Testis (tissue), 3 donors: ENCODE data around the gene MSH5. TPM values are rescaled to one million over a fixed set of nuclear protein-coding genes. Genes with fewer than 3 reads are reported as not detected.

Experiments
- DNase-seq: peaks from one replicate; pipeline ENCODE4 v3.0.0-alpha.2; 2019
- H3K27ac ChIP-seq, 2 donors: fragments of 200-600 bp; sonication (generic); one replicate each; pipeline ENCODE4 v1.5.1; 2019
- H3K27me3 ChIP-seq: fragments of 200-600 bp; sonication (generic); one replicate; pipeline ENCODE4 v1.5.1; 2019
- H3K36me3 ChIP-seq: fragments of 200-600 bp; sonication (generic); one replicate; pipeline ENCODE4 v1.5.1; 2017; ENCODE audit warnings: low read depth; ENCODE audit errors: missing control alignments
- H3K4me1 ChIP-seq: fragments of 200-600 bp; sonication (generic); one replicate; pipeline ENCODE4 v1.5.1; 2019
- H3K4me3 ChIP-seq, 2 donors: fragments of 200-600 bp; sonication (generic); one replicate each; pipeline ENCODE4 v1.5.1; 2017 to 2019
- H3K9me3 ChIP-seq: fragments of 200-600 bp; sonication (generic); one replicate; pipeline ENCODE4 v1.5.1; 2017
- POLR2A ChIP-seq: fragments of 450-650 bp; IDR thresholded peaks from one replicate; pipeline ENCODE4 v1.6.1; 2017; ENCODE audit warnings: antibody characterized with exemption, mild to moderate bottlenecking, moderate library complexity
- WGBS, 2 donors: methylation state at CpG; one replicate each; pipeline ENCODE4 v1.1.5; 2018; 5-methylcytosine and 5-hydroxymethylcytosine counted together
- intact Hi-C: fragments of 100-400 bp; cut with DNase I; formaldehyde crosslinking; loops from one replicate; pipeline ENCODE4 v1.15.1; 2023; ENCODE audit warnings: low total_unique reads
- polyA plus RNA-seq: library from polyadenylated mRNA; stranded (reverse); fragments of 350-450 nt; fragmentation: Illumina TruSeq; extraction: RNeasy Lipid Tissue Mini Kit (QIAGEN cat#74804); gene quantifications from one replicate; pipeline ENCODE4 v1.2.3, GENCODE V29; 2014; ENCODE audit warnings: low read depth, low replicate concordance; ENCODE audit not compliant: insufficient read depth
- total RNA-seq, 2 donors: library from RNA; depleted of rRNA; stranded (reverse); fragments of >200 nt; gene quantifications; one replicate each; pipeline ENCODE4 v1.2.3, GENCODE V29; 2016
- TF ChIP-seq, protein P1 (sequence below), 3 experiments: fragments of 450-650 bp in 2 of 3; fragments of 200-600 bp in 1 of 3; sonication (generic) in 1 of 3; IDR thresholded peaks; one replicate each; pipeline ENCODE4 v1.5.1; 2016 to 2019; ENCODE audit warnings: antibody characterized with exemption in 3 of 3, mild to moderate bottlenecking in 2 of 3, moderate library complexity in 1 of 3

The MSH5 gene
- total and polyA plus RNA-seq, 3 donors from 2014 or later = 36.2 to 135 (median 77.6) TPM

- intact Hi-C loops = no loop called here
- TF ChIP-seq, protein P1, sequence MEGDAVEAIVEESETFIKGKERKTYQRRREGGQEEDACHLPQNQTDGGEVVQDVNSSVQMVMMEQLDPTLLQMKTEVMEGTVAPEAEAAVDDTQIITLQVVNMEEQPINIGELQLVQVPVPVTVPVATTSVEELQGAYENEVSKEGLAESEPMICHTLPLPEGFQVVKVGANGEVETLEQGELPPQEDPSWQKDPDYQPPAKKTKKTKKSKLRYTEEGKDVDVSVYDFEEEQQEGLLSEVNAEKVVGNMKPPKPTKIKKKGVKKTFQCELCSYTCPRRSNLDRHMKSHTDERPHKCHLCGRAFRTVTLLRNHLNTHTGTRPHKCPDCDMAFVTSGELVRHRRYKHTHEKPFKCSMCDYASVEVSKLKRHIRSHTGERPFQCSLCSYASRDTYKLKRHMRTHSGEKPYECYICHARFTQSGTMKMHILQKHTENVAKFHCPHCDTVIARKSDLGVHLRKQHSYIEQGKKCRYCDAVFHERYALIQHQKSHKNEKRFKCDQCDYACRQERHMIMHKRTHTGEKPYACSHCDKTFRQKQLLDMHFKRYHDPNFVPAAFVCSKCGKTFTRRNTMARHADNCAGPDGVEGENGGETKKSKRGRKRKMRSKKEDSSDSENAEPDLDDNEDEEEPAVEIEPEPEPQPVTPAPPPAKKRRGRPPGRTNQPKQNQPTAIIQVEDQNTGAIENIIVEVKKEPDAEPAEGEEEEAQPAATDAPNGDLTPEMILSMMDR (IDR thresholded peaks at IDR 0.05) = no peak
- TF ChIP-seq POLR2A = no peak
- Histone ChIP-seq H3K9me3 (no peaks in the 10 kb centered on the region), H3K27ac (no peak overlapping the region), H3K36me3 (no peaks in the 10 kb centered on the region), H3K4me1 (peaks cover 12% of the 10 kb centered on the region), H3K27me3 (no peaks in the 10 kb centered on the region), H3K4me3 (no peak overlapping the region)
- 87 to 94% methylated on average over 13 to 42 of the region's 43 CpGs for WGBS, 2 donors
- no peak for DNase-seq
Observed at GRCh38 chr6:31778999-31779885, 39.4 kb downstream of the MSH5 start.

- 91 to 94% methylated on average over 6 to 10 of the region's 10 CpGs for WGBS, 2 donors
- Histone ChIP-seq H3K36me3 (no peaks in the 10 kb centered on the region), H3K4me1 (peaks cover 12% of the 10 kb centered on the region), H3K9me3 (no peaks in the 10 kb centered on the region), H3K27ac (no peak overlapping the region), H3K27me3 (no peaks in the 10 kb centered on the region), H3K4me3 (no peak overlapping the region)
- intact Hi-C loops = no loop called here
- TF ChIP-seq, protein P1 (IDR thresholded peaks at IDR 0.05) = no peak
- TF ChIP-seq POLR2A = no peak
- DNase-seq = no peak
Observed at GRCh38 chr6:31779908-31780307, 40.1 kb downstream of the MSH5 start.

DNA sequence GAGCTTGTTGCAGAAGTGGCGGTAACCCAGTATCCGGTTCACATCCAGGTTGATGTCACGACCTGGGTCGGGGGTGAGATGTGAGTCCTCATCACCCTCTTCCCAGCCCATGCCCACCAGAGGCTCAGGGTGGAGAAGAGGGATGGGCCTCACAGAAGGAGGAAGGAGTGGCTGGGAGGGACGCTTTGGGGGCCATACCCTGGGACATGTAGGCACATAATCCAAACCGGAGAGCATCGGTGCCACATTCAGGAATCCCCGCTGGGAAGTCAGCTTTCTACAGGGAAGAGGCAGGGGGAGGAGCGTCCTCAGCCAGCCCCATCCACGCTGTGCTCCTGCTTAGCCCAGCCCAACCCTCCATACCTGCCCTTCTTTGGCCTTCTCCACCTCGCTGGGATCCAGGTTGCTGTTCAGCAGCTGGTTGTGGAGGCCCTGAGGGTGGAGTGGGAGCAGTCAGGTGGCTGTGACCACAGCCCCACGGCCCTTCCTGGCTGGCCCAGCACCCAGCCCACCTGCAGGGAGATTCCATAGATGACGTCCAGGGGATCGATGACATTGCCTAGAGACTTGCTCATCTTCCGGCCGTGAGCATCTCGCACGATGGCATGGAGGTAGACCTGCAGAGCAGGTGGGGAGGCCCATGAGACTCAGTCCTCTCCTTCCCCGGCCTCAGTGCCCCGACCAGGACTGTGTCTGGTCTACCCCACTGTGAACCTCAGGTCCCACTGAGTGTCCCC lies 40.9 kb downstream of the MSH5 start:
- no peak for TF ChIP-seq POLR2A
- TF ChIP-seq, protein P1 (IDR thresholded peaks at IDR 0.05) = no peak
- H3K27me3 ChIP-seq = no peaks in the 10 kb centered on the region
- no peaks in the 10 kb centered on the region for H3K36me3 ChIP-seq
- no peaks in the 10 kb centered on the region for H3K9me3 ChIP-seq
- H3K4me1 ChIP-seq = peaks cover 12% of the 10 kb centered on the region
- H3K4me3 ChIP-seq = no peak overlapping the region
- WGBS, 2 donors = 90 to 92% methylated on average over 9 to 20 of the region's 20 CpGs
- intact Hi-C loops = no loop called here
- DNase-seq = no peak
- no peak overlapping the region for H3K27ac ChIP-seq

- H3K4me1 ChIP-seq = peaks cover 10% of the 10 kb centered on the region
- H3K4me3 ChIP-seq = no peak overlapping the region
- 91 to 94% methylated on average over 8 to 23 of the region's 23 CpGs for WGBS, 2 donors
- intact Hi-C loops = no loop called here
- no peak for DNase-seq
- no peaks in the 10 kb centered on the region for H3K36me3 ChIP-seq
- H3K9me3 ChIP-seq = no peaks in the 10 kb centered on the region
- H3K27me3 ChIP-seq = no peaks in the 10 kb centered on the region
- TF ChIP-seq, protein P1 (IDR thresholded peaks at IDR 0.05) = no peak
- TF ChIP-seq POLR2A = no peak
- H3K27ac ChIP-seq = no peak overlapping the region
Observed at GRCh38 chr6:31781244-31782125, 41.7 kb downstream of the MSH5 start.
